HepG2 (cell line): ENCODE results near the gene MAP3K1. TPM values are rescaled to one million over a fixed set of nuclear protein-coding genes. Genes with fewer than 3 reads are reported as not detected.

ENCODE experiments used
- ATAC-seq: fragments of 200-7000 bp; cut with Tn5 transposase; 3 replicates; pipeline ENCODE4 v1.9.1; 2020; ENCODE audit warnings: mild to moderate bottlenecking, moderate library complexity
- BruUV-seq: library from RNA; stranded (reverse); fragments of 400-500 nt; replicated peaks from 2 replicates; lab custom pipeline; 2021; lab: Mats Ljungman, UMichigan
- CTCF ChIA-PET: fragments of 300-600 bp; formaldehyde crosslinking; extraction: SDS; loops from one replicate; lab custom pipeline; 2021; ENCODE audit warnings: low total read pairs, inconsistent platforms, low intra/inter-chr PET ratio; lab: Yijun Ruan, JAX
- POLR2A ChIA-PET: fragments of 350-600 bp; sonication (Branson Sonifier 250); formaldehyde crosslinking; loops from one replicate; lab custom pipeline; 2020; ENCODE audit warnings: antibody characterized with exemption, inconsistent platforms; lab: Yijun Ruan, JAX
- DNase-seq: peaks from one replicate; pipeline ENCODE4 v3.0.0-alpha.2; 2015; ENCODE audit warnings: low spot score
- FAIRE-seq: peaks from 3 replicates; lab custom pipeline; 2011; peaks lifted over from hg19 to GRCh38; lab: Jason Lieb, UNC
- H2AFZ ChIP-seq: one replicate; pipeline ENCODE4 v1.6.1; 2011; ENCODE audit warnings: low read length, inconsistent platforms
- H3K27ac ChIP-seq: fragments of 300-600 bp; 3 replicates; pipeline ENCODE4 v1.8.0; 2011; ENCODE audit warnings: mixed run types, mild to moderate bottlenecking, mixed read lengths, low read length, inconsistent platforms; ENCODE audit not compliant: insufficient read depth; ENCODE audit errors: extremely low read length
- H3K27me3 ChIP-seq, 2 experiments: fragments of 200-600 bp in 1 of 2; 2 replicates in 1 of 2; 3 replicates in 1 of 2; pipeline versions ENCODE4 v1.6.0 to v1.8.0; 2011; ENCODE audit warnings: low read length in 2 of 2, mild to moderate bottlenecking in 2 of 2, moderate library complexity in 2 of 2, inconsistent platforms in 1 of 2; ENCODE audit not compliant: insufficient read depth in 2 of 2, control insufficient read depth in 1 of 2
- H3K36me3 ChIP-seq, 2 experiments: fragments of 200-600 bp in 1 of 2; replicated peaks in 1 of 2; 2 replicates in 1 of 2; 3 replicates in 1 of 2; pipeline versions ENCODE4 v1.5.1 to v1.8.0; 2011; ENCODE audit warnings: low read length in 2 of 2, inconsistent platforms in 1 of 2; ENCODE audit not compliant: insufficient read depth in 2 of 2, control insufficient read depth in 1 of 2
- H3K4me1 ChIP-seq: 2 replicates; pipeline ENCODE4 v1.5.1; 2012; ENCODE audit warnings: low read length, inconsistent platforms; ENCODE audit not compliant: insufficient read depth
- H3K4me2 ChIP-seq: 2 replicates; pipeline ENCODE4 v1.6.0; 2011; ENCODE audit warnings: low read depth, low read length, inconsistent platforms
- H3K4me3 ChIP-seq, 3 experiments: fragments of 200-600 bp in 1 of 3; sonication (generic), shearing (Covaris generic) in 1 of 3; replicated peaks in 1 of 3; 2 replicates each; pipeline ENCODE4 v1.5.1; 2011 to 2016; ENCODE audit warnings: low read length in 3 of 3, inconsistent platforms in 2 of 3, low read depth in 2 of 3, mild to moderate bottlenecking in 2 of 3, control low read depth in 1 of 3, mixed read lengths in 1 of 3; ENCODE audit not compliant: insufficient read depth in 1 of 3
- H3K79me2 ChIP-seq: one replicate; pipeline ENCODE4 v1.6.1; 2011; ENCODE audit warnings: low read length, inconsistent platforms; ENCODE audit not compliant: insufficient read depth
- H3K9ac ChIP-seq: 2 replicates; pipeline ENCODE4 v1.6.0; 2011; ENCODE audit warnings: mild to moderate bottlenecking, low read depth, low read length, inconsistent platforms; ENCODE audit not compliant: insufficient read depth
- H3K9me3 ChIP-seq: 2 replicates; pipeline ENCODE4 v1.5.1; 2012; ENCODE audit warnings: mild to moderate bottlenecking, low read length
- H4K20me1 ChIP-seq: 2 replicates; pipeline ENCODE4 v1.6.0; 2011; ENCODE audit warnings: inconsistent platforms, mild to moderate bottlenecking, low read length, moderate library complexity; ENCODE audit not compliant: insufficient read depth
- AHR ChIP-seq: IDR thresholded peaks from 2 replicates; pipeline ENCODE4 v1.6.1; 2018; ENCODE audit warnings: missing genetic modification reagents, missing compliant biosample characterization
- DPF2 ChIP-seq: sonication (generic); formaldehyde crosslinking; IDR thresholded peaks from 2 replicates; pipeline ENCODE4 v1.4.0; 2020; ENCODE audit warnings: mild to moderate bottlenecking, low read depth, missing genetic modification reagents, borderline replicate concordance
- FOXC1 ChIP-seq: sonication (generic); formaldehyde crosslinking; IDR thresholded peaks from 2 replicates; pipeline ENCODE4 v1.8.0; 2022; ENCODE audit warnings: mild to moderate bottlenecking, missing genetic modification reagents, borderline replicate concordance
- HNRNPLL ChIP-seq: fragments of 200-400 bp; formaldehyde crosslinking; IDR thresholded peaks from 2 replicates; pipeline ENCODE4 v1.6.1; 2017; ENCODE audit warnings: mild to moderate bottlenecking, low read depth, low read length; ENCODE audit not compliant: poor library complexity, severe bottlenecking
- MAZ ChIP-seq, 2 experiments: sonication (generic) in 1 of 2; formaldehyde crosslinking in 1 of 2; IDR thresholded peaks; 2 replicates each; pipeline versions ENCODE4 v1.5.0 to v1.6.1; 2012 to 2020; ENCODE audit warnings: low read depth in 2 of 2, mild to moderate bottlenecking in 2 of 2, borderline replicate concordance in 1 of 2, improper control_type of control experiment in 1 of 2, low read length in 1 of 2, missing genetic modification reagents in 1 of 2, moderate library complexity in 1 of 2
- MBD4 ChIP-seq: IDR thresholded peaks from 2 replicates; pipeline ENCODE4 v1.6.1; 2012; ENCODE audit warnings: low read length, inconsistent platforms, borderline replicate concordance
- POLR2AphosphoS2 ChIP-seq: IDR thresholded peaks from 2 replicates; pipeline ENCODE4 v1.6.1; 2011; ENCODE audit warnings: low read depth, low read length, improper control_type of control experiment
- PRPF4 ChIP-seq: fragments of 200-400 bp; formaldehyde crosslinking; IDR thresholded peaks from 2 replicates; pipeline ENCODE4 v1.6.1; 2016; ENCODE audit warnings: low read length, low read depth; ENCODE audit not compliant: poor library complexity, severe bottlenecking
- TSC22D2 ChIP-seq: sonication (generic); formaldehyde crosslinking; IDR thresholded peaks from 2 replicates; pipeline ENCODE4 v1.5.1; 2020; ENCODE audit warnings: missing genetic modification reagents, mild to moderate bottlenecking, borderline replicate concordance
- ZFAT ChIP-seq: sonication (generic); formaldehyde crosslinking; conservative IDR thresholded peaks from 2 replicates; pipeline ENCODE4 v1.8.1; 2023; ENCODE audit warnings: missing genetic modification reagents, inconsistent platforms
- ZKSCAN8 ChIP-seq: IDR thresholded peaks from 2 replicates; pipeline ENCODE4 v1.6.1; 2016; ENCODE audit warnings: borderline replicate concordance, missing genetic modification reagents, missing compliant biosample characterization
- ZMYM3 ChIP-seq: sonication (generic); formaldehyde crosslinking; IDR thresholded peaks from 2 replicates; pipeline ENCODE4 v1.5.1; 2020; ENCODE audit warnings: mild to moderate bottlenecking, missing genetic modification reagents
- ZNF383 ChIP-seq: sonication (generic); formaldehyde crosslinking; IDR thresholded peaks from 2 replicates; pipeline ENCODE4 v1.4.0; 2020; ENCODE audit warnings: missing genetic modification reagents, mild to moderate bottlenecking, borderline replicate concordance
- ZNF44 ChIP-seq: sonication (generic); formaldehyde crosslinking; IDR thresholded peaks from 2 replicates; pipeline ENCODE4 v1.5.1; 2020; ENCODE audit warnings: mild to moderate bottlenecking, missing genetic modification reagents
- ZNF644 ChIP-seq: IDR thresholded peaks from 2 replicates; pipeline ENCODE4 v1.6.1; 2016; ENCODE audit warnings: low read depth
- ZNF746 ChIP-seq: sonication (generic); formaldehyde crosslinking; IDR thresholded peaks from 2 replicates; pipeline ENCODE4 v1.8.0; 2022; ENCODE audit warnings: mild to moderate bottlenecking, missing genetic modification reagents
- in situ Hi-C: cut with HindIII; loops from 2 replicates; pipeline ENCODE4 v1.10.0; 2017; ENCODE audit warnings: low pct_unique_long_range_greater_than_20kb; ENCODE audit not compliant: extremely low pct_ligation_motif_present
- intact Hi-C: fragments of 100-400 bp; cut with micrococcal nuclease; formaldehyde crosslinking; loops from one replicate; pipeline ENCODE4 v1.10.0; 2022; ENCODE audit not compliant: unreplicated experiment
- polyA plus RNA-seq, 8 experiments: library from polyadenylated mRNA; depleted of rRNA in 3 of 8; stranded (reverse) in 7 of 8; unstranded in 1 of 8; fragments of >200 nt; fragmentation: Illumina TruSeq in 4 of 8; extraction: Trizol in 4 of 8; gene quantifications; 2 replicates each; pipeline versions ENCODE4 v1.2.1 to v1.2.3, GENCODE V29; 2011 to 2016; ENCODE audit warnings: low read depth in 4 of 8, missing spikeins in 1 of 8, mixed read lengths in 1 of 8; ENCODE audit not compliant: insufficient read depth in 1 of 8
- total RNA-seq, 5 experiments: library from RNA; depleted of rRNA; stranded (reverse); fragments of >200 nt; fragmentation: Illumina TruSeq; extraction: Trizol; gene quantifications; 2 replicates each; pipeline ENCODE4 v1.2.3, GENCODE V29; 2016; ENCODE audit warnings: low read depth in 1 of 5
- TF ChIP-seq, protein P1 (sequence below): sonication (generic); formaldehyde crosslinking; conservative IDR thresholded peaks from 2 replicates; pipeline ENCODE4 v1.4.0; 2020; ENCODE audit warnings: missing genetic modification reagents
- TF ChIP-seq, protein P2 (sequence below): sonication (generic); formaldehyde crosslinking; conservative IDR thresholded peaks from 2 replicates; pipeline ENCODE4 v1.8.0; 2022; ENCODE audit warnings: missing genetic modification reagents
- TF ChIP-seq, protein P3 (sequence below): sonication (generic); formaldehyde crosslinking; IDR thresholded peaks from 2 replicates; pipeline ENCODE4 v1.4.0; 2020; ENCODE audit warnings: missing genetic modification reagents, borderline replicate concordance

The MAP3K1 gene
- total and polyA plus RNA-seq, 2 of the 13 experiments (the other 11 are each of a cell fraction or from before 2014, with no cell fraction given): 16.4 to 30.3 TPM

DNA sequence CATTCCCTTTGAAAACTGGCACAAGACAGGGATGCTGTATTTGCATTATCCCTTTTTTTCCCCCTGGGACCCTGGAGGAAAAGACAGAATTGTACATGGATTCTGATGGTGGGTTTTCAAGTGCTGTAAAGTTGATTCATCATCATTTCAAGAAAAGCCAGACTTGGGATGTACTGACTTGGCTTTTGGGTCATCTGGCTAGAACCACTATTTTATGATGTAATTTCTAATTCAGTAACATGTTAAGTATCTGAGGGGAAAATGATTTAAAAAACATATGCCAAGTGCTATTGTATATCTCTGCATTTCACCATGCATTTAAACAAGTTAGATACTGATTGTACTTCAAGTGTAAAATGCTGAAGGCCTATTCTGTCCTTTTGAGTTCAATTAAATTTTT lies 15.2 kb upstream of the MAP3K1 start:
- ATAC-seq (no peak), FAIRE-seq (no peak), DNase-seq (no peak)
- Histone ChIP-seq H3K9me3 (no peaks in the 10 kb centered on the region), H3K4me2 (no peak overlapping the region), H3K36me3 (no peaks in the 10 kb centered on the region), H3K79me2 (no peaks in the 10 kb centered on the region), H3K4me3 (no peak overlapping the region), H4K20me1 (no peaks in the 10 kb centered on the region), H3K9ac (no peak overlapping the region), H3K4me1 (no peaks in the 10 kb centered on the region), H3K27me3 (peaks cover 0 to 6% of the 10 kb centered on the region in 2 experiments; a peak in 3 of 5 replicates), H2AFZ (no peak overlapping the region), H3K27ac (no peak overlapping the region)
- ChIA-PET POLR2A (no interaction called here), CTCF (no interaction called here)
- no peak for TF ChIP-seq TSC22D2 (CRISPR knock-in tag)
- TF ChIP-seq ZNF746: no peak
- TF ChIP-seq MBD4: no peak
- TF ChIP-seq ZNF44 (CRISPR knock-in tag): no peak
- no peak for TF ChIP-seq DPF2
- no peak for TF ChIP-seq ZNF383 (CRISPR knock-in tag)
- TF ChIP-seq, protein P1, sequence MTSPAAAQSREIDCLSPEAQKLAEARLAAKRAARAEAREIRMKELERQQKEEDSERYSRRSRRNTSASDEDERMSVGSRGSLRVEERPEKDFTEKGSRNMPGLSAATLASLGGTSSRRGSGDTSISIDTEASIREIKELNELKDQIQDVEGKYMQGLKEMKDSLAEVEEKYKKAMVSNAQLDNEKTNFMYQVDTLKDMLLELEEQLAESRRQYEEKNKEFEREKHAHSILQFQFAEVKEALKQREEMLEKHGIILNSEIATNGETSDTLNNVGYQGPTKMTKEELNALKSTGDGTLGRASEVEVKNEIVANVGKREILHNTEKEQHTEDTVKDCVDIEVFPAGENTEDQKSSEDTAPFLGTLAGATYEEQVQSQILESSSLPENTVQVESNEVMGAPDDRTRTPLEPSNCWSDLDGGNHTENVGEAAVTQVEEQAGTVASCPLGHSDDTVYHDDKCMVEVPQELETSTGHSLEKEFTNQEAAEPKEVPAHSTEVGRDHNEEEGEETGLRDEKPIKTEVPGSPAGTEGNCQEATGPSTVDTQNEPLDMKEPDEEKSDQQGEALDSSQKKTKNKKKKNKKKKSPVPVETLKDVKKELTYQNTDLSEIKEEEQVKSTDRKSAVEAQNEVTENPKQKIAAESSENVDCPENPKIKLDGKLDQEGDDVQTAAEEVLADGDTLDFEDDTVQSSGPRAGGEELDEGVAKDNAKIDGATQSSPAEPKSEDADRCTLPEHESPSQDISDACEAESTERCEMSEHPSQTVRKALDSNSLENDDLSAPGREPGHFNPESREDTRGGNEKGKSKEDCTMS (CRISPR knock-in tag): no peak
- no peak for TF ChIP-seq POLR2AphosphoS2
- no peak for TF ChIP-seq ZKSCAN8 (CRISPR knock-in tag)
- no peak for TF ChIP-seq ZNF644 (CRISPR knock-in tag)
- TF ChIP-seq FOXC1: no peak
- TF ChIP-seq AHR (CRISPR knock-in tag): no peak
- no peak for TF ChIP-seq HNRNPLL
- no peak for TF ChIP-seq PRPF4
- no peak for TF ChIP-seq ZFAT (CRISPR knock-in tag)
- TF ChIP-seq ZMYM3 (CRISPR knock-in tag): no peak
- TF ChIP-seq MAZ (IDR thresholded peaks at IDR 0.05; ENCODE audit: borderline replicate concordance, low read depth, low read length): no peak
- TF ChIP-seq MAZ (CRISPR knock-in tag; IDR thresholded peaks at IDR 0.05; ENCODE audit: low read depth): no peak
- TF ChIP-seq, protein P2, sequence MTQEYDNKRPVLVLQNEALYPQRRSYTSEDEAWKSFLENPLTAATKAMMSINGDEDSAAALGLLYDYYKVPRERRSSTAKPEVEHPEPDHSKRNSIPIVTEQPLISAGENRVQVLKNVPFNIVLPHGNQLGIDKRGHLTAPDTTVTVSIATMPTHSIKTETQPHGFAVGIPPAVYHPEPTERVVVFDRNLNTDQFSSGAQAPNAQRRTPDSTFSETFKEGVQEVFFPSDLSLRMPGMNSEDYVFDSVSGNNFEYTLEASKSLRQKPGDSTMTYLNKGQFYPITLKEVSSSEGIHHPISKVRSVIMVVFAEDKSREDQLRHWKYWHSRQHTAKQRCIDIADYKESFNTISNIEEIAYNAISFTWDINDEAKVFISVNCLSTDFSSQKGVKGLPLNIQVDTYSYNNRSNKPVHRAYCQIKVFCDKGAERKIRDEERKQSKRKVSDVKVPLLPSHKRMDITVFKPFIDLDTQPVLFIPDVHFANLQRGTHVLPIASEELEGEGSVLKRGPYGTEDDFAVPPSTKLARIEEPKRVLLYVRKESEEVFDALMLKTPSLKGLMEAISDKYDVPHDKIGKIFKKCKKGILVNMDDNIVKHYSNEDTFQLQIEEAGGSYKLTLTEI (CRISPR knock-in tag): no peak
- TF ChIP-seq, protein P3, sequence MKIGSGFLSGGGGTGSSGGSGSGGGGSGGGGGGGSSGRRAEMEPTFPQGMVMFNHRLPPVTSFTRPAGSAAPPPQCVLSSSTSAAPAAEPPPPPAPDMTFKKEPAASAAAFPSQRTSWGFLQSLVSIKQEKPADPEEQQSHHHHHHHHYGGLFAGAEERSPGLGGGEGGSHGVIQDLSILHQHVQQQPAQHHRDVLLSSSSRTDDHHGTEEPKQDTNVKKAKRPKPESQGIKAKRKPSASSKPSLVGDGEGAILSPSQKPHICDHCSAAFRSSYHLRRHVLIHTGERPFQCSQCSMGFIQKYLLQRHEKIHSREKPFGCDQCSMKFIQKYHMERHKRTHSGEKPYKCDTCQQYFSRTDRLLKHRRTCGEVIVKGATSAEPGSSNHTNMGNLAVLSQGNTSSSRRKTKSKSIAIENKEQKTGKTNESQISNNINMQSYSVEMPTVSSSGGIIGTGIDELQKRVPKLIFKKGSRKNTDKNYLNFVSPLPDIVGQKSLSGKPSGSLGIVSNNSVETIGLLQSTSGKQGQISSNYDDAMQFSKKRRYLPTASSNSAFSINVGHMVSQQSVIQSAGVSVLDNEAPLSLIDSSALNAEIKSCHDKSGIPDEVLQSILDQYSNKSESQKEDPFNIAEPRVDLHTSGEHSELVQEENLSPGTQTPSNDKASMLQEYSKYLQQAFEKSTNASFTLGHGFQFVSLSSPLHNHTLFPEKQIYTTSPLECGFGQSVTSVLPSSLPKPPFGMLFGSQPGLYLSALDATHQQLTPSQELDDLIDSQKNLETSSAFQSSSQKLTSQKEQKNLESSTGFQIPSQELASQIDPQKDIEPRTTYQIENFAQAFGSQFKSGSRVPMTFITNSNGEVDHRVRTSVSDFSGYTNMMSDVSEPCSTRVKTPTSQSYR (CRISPR knock-in tag): no peak
- BruUV-seq: no TSS peak
- intact Hi-C loops: no loop called here
- in situ Hi-C loops: no loop called here
